Mucosa of stomach (tissue), 1 donor: ENCODE measurements around the gene GDF2.

ENCODE experiments used
- H3K27me3 ChIP-seq: one replicate; pipeline ENCODE4 v1.7.0; 2013; ENCODE audit warnings: mild to moderate bottlenecking, low read length; ENCODE audit not compliant: control insufficient read depth, insufficient read depth
- H3K36me3 ChIP-seq: one replicate; pipeline ENCODE4 v1.7.0; 2013; ENCODE audit warnings: low read length; ENCODE audit not compliant: control insufficient read depth, insufficient read depth
- H3K4me1 ChIP-seq: one replicate; pipeline ENCODE4 v1.7.0; 2013; ENCODE audit warnings: mild to moderate bottlenecking, low read length; ENCODE audit not compliant: control insufficient read depth, insufficient read depth
- H3K4me3 ChIP-seq: one replicate; pipeline ENCODE4 v1.7.0; 2013; ENCODE audit warnings: low read length
- H3K9ac ChIP-seq: one replicate; pipeline ENCODE4 v1.7.0; 2013; ENCODE audit warnings: mild to moderate bottlenecking, low read length, moderate library complexity
- H3K9me3 ChIP-seq: one replicate; pipeline ENCODE4 v1.7.0; 2013; ENCODE audit warnings: mild to moderate bottlenecking, low read length, moderate library complexity; ENCODE audit not compliant: control insufficient read depth
- donor health status: Pancreatic carcinoma.

Gene GDF2

DNA sequence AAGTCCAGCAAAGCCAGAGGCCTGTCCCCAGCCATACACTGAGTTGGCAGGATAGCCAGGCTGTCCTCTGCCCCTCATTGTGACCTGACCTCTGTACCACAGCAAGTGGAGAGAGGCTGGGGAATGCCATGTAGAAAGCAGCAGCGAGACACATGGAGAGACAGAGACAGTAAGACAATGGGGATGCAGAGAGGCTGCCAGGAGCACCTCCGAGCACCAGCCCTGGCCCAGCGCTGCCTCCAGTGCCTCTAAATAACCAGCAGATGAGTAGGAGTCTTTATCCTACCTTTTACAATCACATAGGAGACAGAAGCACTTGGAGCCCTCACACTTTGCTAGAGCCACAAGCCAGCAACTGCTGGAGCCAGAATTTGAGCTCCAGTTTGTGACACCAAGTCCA, 8.1 kb downstream of the GDF2 start:
- Histone ChIP-seq H3K27me3 (no peaks in the 10 kb centered on the region), H3K4me1 (peaks cover 39% of the 10 kb centered on the region), H3K36me3 (no peaks in the 10 kb centered on the region), H3K9ac (no peak overlapping the region), H3K9me3 (no peaks in the 10 kb centered on the region), H3K4me3 (no peak overlapping the region)

DNA sequence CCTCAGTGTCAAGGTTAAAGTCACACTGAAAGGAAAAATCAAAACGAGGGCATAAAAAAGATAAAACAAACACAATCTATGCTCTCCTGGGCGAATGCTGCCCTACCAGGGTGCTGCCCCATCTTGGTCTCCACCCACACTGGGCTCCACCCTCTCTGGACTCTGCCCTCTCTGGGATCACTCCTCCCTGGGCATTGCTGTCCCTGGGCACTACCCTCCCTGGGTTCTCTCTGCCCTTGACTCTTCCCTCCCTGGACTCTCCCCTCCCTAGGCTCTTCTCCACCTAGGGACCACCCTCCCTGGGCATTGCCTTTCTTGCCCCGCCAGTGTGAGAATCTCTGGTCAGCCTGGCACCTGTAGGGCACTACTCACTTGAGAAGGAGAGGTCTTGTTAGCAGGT, 8.6 kb downstream of the GDF2 start:
- Histone ChIP-seq H3K9ac (no peak overlapping the region), H3K4me3 (no peak overlapping the region), H3K9me3 (no peaks in the 10 kb centered on the region), H3K27me3 (no peaks in the 10 kb centered on the region), H3K4me1 (peaks cover 35% of the 10 kb centered on the region), H3K36me3 (no peaks in the 10 kb centered on the region)

DNA sequence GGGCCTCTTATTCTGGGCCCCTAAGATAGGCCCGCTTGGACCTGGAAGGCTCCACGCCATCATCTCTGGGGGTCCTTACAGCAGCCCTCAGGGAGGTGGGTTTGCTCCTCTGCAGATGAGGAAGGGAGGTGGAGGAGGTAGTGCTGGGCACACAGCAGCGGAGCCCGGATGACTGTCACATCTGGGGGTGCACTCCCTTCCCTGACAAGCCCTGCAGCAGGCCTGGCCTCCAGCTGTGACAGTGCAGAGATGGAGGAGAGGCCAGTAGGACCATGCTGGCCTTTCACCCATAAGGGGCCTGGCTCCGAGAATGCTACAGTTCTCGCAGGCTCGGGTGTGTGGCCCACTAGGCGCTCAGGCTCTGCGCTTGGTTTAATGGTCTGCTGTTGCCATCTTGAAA, 9.2 kb downstream of the GDF2 start:
- Histone ChIP-seq H3K27me3 (no peaks in the 10 kb centered on the region), H3K9ac (no peak overlapping the region), H3K36me3 (no peaks in the 10 kb centered on the region), H3K9me3 (no peaks in the 10 kb centered on the region), H3K4me1 (peaks cover 28% of the 10 kb centered on the region), H3K4me3 (no peak overlapping the region)

DNA sequence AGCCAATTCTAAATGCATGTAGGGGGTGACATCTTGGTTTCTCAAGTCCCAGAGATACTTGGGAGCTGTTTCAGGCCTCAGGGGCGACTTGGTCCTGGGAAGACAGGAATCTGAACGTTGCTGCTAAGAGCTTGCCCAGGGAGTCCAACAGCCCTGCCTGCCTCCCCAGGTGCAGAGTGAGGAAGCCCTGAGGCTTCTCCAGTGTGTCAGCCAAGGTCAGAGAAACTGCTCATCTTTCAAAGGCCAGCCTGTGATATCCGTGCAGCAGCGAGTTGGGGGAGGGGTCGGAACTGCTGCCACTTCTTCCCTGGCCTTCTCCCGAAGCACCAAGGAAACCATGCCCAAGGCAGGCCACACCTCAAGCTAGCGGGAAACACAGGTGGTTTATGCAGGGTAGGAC, 9.7 kb downstream of the GDF2 start:
- Histone ChIP-seq H3K9ac (no peak overlapping the region), H3K9me3 (no peaks in the 10 kb centered on the region), H3K36me3 (no peaks in the 10 kb centered on the region), H3K4me3 (no peak overlapping the region), H3K27me3 (no peaks in the 10 kb centered on the region), H3K4me1 (peaks cover 24% of the 10 kb centered on the region)

DNA sequence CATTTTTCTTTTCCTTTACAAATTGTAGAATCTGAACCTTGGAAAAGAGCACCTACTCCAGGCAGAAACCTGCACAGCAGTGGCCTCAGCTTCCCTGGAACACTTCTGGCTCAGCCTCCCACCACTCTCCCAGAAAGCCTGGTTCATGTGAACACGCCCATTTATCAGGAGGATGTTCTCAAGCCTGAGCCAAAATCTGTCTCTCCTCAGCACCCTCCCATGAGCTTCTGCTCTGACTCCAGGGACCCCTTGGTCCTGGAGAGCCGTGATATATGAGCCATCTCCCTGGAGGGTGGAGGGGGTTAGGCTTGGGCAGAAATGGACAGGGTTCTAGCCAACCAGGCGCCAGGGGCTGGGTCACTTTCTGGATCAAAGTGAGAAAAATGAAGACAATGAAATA, 10.1 kb downstream of the GDF2 start:
- Histone ChIP-seq H3K9ac (no peak overlapping the region), H3K36me3 (no peaks in the 10 kb centered on the region), H3K9me3 (no peaks in the 10 kb centered on the region), H3K27me3 (no peaks in the 10 kb centered on the region), H3K4me1 (peaks cover 21% of the 10 kb centered on the region), H3K4me3 (no peak overlapping the region)

DNA sequence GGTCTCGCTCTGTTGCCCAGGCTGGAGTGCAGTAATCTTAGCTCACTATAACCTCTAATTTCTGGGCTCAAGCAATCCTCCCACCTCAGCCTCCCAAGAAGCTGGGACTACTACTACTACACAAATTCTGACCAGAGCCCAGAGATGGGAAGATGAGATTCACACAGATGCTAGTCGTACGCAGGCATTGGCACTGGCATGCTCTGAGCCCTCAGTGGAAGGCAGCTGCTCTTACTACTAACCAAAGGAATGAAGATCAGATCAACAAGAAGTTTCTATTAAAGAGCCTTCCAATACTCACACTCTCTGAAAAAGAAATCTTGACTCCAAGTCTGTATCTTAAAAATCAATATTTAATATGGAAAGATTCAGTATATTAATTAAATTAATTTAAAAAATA, 10.7 kb downstream of the GDF2 start:
- H3K4me1 ChIP-seq = peaks cover 21% of the 10 kb centered on the region
- no peak overlapping the region for H3K9ac ChIP-seq
- H3K4me3 ChIP-seq = no peak overlapping the region
- no peaks in the 10 kb centered on the region for H3K36me3 ChIP-seq
- H3K9me3 ChIP-seq = no peaks in the 10 kb centered on the region
- no peaks in the 10 kb centered on the region for H3K27me3 ChIP-seq

DNA sequence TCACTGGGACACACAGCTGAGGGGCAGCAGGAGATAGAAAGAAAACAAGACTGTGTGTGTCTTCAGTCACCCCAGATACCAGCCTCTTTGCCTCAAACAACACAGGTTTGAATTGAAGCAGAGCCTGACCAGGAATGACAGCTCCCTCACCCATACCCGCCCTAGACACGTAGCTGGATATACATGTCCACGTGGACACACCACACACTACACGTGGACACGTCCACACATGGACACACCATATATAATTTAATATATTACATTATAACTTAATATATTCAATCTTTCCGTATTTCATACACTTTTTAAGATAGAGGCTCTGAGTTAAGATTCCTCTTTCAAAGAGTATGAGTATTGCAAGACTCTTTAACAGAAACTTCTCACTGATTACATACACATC, 11.3 kb downstream of the GDF2 start:
- no peak overlapping the region for H3K9ac ChIP-seq
- no peaks in the 10 kb centered on the region for H3K9me3 ChIP-seq
- H3K36me3 ChIP-seq = no peaks in the 10 kb centered on the region
- H3K4me1 ChIP-seq = peaks cover 21% of the 10 kb centered on the region
- no peaks in the 10 kb centered on the region for H3K27me3 ChIP-seq
- no peak overlapping the region for H3K4me3 ChIP-seq

DNA sequence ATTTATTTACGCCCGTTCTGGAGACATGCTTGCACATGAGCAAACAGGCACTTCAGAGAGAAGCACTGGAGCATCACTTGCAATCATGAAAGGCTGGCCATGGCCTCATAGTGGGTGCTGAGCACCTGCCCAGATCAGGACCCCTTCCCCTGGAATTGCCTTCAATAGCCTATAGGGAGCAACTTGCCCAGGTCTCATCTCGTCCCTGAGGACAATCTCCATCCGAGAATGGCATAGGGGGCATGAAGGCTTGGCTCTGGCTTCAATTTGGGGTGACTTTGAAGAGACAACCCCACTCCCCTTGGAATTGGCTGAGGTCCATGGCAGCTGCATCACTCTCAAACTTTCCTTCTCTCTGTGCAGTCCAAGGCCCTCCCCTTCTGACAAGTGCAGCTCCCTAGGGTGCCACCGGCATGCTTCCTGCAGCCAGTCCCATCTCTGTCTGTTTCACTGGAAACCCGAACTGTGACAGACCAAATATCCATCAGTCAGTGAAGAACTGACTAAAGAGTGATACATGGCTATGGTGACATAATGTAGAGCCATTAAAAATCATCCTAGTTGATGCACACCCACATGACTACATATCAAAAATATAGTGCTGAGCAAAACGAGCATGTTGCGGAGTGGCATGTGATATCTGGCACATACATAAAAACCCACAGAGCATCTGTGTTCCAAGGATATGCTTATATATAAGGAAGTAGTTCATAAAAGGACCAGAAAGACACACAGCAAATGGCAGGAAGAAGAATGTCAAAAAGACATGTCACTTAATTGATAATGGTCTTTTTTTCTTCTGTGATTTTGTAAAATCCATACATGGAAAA, 12.4 kb downstream of the GDF2 start:
- Histone ChIP-seq H3K9ac (no peak overlapping the region), H3K27me3 (no peaks in the 10 kb centered on the region), H3K4me1 (peaks cover 20% of the 10 kb centered on the region), H3K36me3 (no peaks in the 10 kb centered on the region), H3K9me3 (no peaks in the 10 kb centered on the region), H3K4me3 (no peak overlapping the region)

DNA sequence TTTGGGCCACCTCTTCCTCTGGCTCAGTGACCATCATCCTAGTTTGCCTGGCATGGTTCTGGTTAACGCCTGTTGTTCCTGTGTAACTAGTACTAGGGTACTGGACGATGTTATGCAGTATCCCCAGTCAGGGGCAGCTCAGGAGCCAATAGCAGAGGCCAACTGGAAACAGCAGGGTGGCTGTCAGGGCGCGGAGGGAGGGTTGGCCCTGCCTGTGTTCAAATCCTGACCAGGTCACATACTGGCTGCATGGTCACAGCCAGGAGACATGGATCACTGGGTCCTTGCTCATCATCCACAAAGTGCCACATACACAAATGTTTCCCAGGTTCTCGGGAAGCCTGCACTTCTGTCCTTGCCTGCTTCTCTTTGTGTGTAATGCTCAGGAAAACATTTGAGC, 13.7 kb downstream of the GDF2 start:
- no peaks in the 10 kb centered on the region for H3K27me3 ChIP-seq

DNA sequence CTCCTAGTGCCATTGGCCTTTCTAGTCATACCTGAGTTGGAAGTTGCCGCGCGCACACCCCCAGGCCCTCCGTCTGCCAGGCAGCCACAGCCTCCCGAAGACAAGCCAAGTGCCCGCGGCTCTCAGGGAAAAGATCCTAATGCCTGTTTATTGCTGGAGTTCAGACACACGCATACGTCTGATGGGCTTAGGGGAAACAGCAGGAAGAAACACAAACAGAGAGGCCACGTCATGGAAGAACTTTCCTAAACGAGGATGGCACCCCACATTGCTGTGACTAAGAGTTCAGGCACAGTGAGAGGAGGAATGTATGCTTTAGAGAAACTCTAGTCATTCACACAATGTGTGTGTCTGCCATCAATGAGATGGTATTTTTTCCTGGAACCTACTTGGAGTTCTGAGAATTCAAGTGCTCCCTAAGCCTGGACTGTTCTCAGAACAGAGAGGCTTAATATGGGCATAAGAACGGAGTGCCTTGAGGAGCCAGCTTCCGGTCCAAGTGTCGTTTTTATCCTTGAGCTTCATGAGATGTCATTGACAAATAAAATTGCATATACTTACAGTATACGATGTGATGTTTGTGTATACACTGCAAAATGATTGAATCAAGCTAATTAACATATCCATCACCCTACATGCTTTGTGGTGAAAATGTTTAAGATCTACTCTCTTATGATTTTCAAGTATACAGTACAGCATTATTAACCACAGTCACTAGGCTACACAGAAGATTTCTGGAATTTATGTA, 14.3 kb downstream of the GDF2 start:
- Histone ChIP-seq H3K4me1 (peaks cover 1% of the 10 kb centered on the region), H3K9me3 (no peaks in the 10 kb centered on the region), H3K36me3 (no peaks in the 10 kb centered on the region), H3K9ac (no peak overlapping the region), H3K27me3 (no peaks in the 10 kb centered on the region), H3K4me3 (no peak overlapping the region)

More for the DNA sequence above, 13.7 kb downstream of the GDF2 start:
- H3K9ac ChIP-seq = no peak overlapping the region
- H3K4me1 ChIP-seq = peaks cover 8% of the 10 kb centered on the region
- H3K4me3 ChIP-seq = no peak overlapping the region
- H3K36me3 ChIP-seq = no peaks in the 10 kb centered on the region
- no peaks in the 10 kb centered on the region for H3K9me3 ChIP-seq

DNA sequence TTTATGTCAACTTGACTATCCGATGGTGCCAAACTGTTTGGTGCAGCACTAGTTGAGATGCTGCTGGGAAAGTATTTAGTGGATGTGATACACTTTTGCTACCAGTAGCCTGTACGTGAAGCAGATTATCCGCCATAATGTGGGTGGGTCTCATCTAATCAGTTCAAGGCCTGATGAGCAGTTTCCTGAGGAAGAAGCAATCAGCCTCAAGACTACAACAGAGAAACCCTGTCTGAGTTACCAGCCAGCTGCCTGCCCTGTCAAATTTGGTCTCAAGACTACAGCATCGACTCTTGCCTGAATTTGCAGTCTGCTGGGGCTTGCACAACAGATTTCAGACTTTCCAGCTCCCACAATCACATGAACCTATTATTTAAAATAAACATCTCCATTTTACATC, 15.1 kb downstream of the GDF2 start:
- H3K4me3 ChIP-seq = no peak overlapping the region
- H3K27me3 ChIP-seq = no peaks in the 10 kb centered on the region
- no peaks in the 10 kb centered on the region for H3K9me3 ChIP-seq

DNA sequence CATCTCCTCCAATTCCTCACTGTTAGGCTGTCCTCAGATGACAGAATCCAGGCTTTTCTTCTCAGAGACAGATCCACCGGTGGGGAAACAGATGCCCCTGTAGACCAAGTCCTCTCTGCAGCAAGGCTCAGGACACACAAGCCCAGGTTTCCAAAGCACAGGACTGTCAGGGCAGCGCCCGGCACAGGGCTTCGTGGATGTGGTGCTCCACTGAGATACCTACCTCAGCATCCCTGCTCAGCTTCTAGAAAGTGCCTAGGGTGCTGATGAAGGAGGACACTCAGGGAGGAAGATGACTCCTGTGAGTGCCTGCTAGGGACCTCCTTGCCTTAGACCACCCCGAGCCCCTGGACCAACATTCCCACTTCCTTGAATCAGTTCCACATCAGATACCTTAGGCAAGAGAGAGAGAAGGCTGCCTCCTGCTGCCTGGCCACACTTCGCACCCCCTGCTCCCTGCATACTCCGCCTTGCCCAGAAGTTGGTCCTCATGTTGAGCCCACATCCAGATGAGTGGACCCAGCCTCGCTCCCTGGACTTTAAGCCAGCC, 17.0 kb downstream of the GDF2 start:
- H3K4me3 ChIP-seq = no peak overlapping the region
- H3K4me1 ChIP-seq = no peaks in the 10 kb centered on the region
- no peaks in the 10 kb centered on the region for H3K27me3 ChIP-seq

More for the DNA sequence above, 15.1 kb downstream of the GDF2 start:
- Histone ChIP-seq H3K9ac (no peak overlapping the region), H3K4me1 (no peaks in the 10 kb centered on the region), H3K36me3 (no peaks in the 10 kb centered on the region)

More for the DNA sequence above, 17.0 kb downstream of the GDF2 start:
- Histone ChIP-seq H3K9me3 (no peaks in the 10 kb centered on the region), H3K9ac (no peak overlapping the region), H3K36me3 (no peaks in the 10 kb centered on the region)
